NK-92 treated with Interleukin-12 subunit alpha and Interleukin-12 subunit beta, amount 100 ng/mL, for 24 hours (cell line): ENCODE measurements around the gene NLGN4Y.

ENCODE experiments used
- DNase-seq: peaks from one replicate; lab custom pipeline; 2025; lab: John Stamatoyannopoulos, UW

Gene NLGN4Y

GRCh38 chrY:14644157-14644952 is 120.0 kb downstream of the NLGN4Y start:
- DNase-seq: no peak

- no peak for DNase-seq
Observed at GRCh38 chrY:14679181-14679580, 154.9 kb downstream of the NLGN4Y start.

- DNase-seq: no peak
Observed at GRCh38 chrY:14694543-14694942, 170.2 kb downstream of the NLGN4Y start.

- no peak for DNase-seq
Observed at GRCh38 chrY:14708158-14708557, 183.8 kb downstream of the NLGN4Y start.

- no peak for DNase-seq
Observed at GRCh38 chrY:14741596-14741995, 217.3 kb downstream of the NLGN4Y start.

- no peak for DNase-seq
Observed at GRCh38 chrY:14748329-14748728, 224.0 kb downstream of the NLGN4Y start.

- DNase-seq: no peak
Observed at GRCh38 chrY:14755571-14755970, 231.2 kb downstream of the NLGN4Y start.

- no peak for DNase-seq
Observed at GRCh38 chrY:14762903-14763302, 238.6 kb downstream of the NLGN4Y start.

- no peak for DNase-seq
Observed at GRCh38 chrY:14763600-14763999, 239.3 kb downstream of the NLGN4Y start.

- no peak for DNase-seq
Observed at GRCh38 chrY:14778208-14778607, 253.9 kb downstream of the NLGN4Y start.

GRCh38 chrY:14793104-14793503 is 268.8 kb downstream of the NLGN4Y start:
- no peak for DNase-seq

- no peak for DNase-seq
Observed at GRCh38 chrY:14793674-14794073, 269.3 kb downstream of the NLGN4Y start.

GRCh38 chrY:14798010-14798409 is 273.7 kb downstream of the NLGN4Y start:
- DNase-seq: no peak

GRCh38 chrY:14801096-14801495 is 276.8 kb downstream of the NLGN4Y start:
- no peak for DNase-seq

GRCh38 chrY:14802125-14802524 is 277.8 kb downstream of the NLGN4Y start:
- DNase-seq: no peak

GRCh38 chrY:14804041-14804440 is 279.7 kb downstream of the NLGN4Y start:
- no peak for DNase-seq

- no peak for DNase-seq
Observed at GRCh38 chrY:14818452-14818851, 294.1 kb downstream of the NLGN4Y start.

GRCh38 chrY:14822201-14822600 is 297.9 kb downstream of the NLGN4Y start:
- no peak for DNase-seq

- no peak for DNase-seq
Observed at GRCh38 chrY:14822906-14823305, 298.6 kb downstream of the NLGN4Y start.

GRCh38 chrY:14824583-14824982 is 300.3 kb downstream of the NLGN4Y start:
- DNase-seq: no peak

GRCh38 chrY:14825728-14826127 is 301.4 kb downstream of the NLGN4Y start:
- no peak for DNase-seq

- DNase-seq: no peak
Observed at GRCh38 chrY:14828531-14828930, 304.2 kb downstream of the NLGN4Y start.

- DNase-seq: no peak
Observed at GRCh38 chrY:14829366-14829885, 305.1 kb downstream of the NLGN4Y start.
